Measurements from ENCODE around the gene TMEM95.
"Not testable (repeated sequence)": the region's sequence is repeated elsewhere in the genome, so short reads cannot be mapped to it uniquely, and the experiment has no call there.

Gene TMEM95

GRCh38 chr17:7346761-7347614, 8.0 kb upstream of the TMEM95 start:
- DNase-seq (ENCODE audit: low read depth in 2 of 3, low spot score in 2 of 3) = no peak

- DNase-seq (ENCODE audit: low read depth in 2 of 3, low spot score in 2 of 3) = no peak
These were observed 7.1 kb upstream of the TMEM95 start for GRCh38 chr17:7347630-7348477.

- no peak for DNase-seq (ENCODE audit: low read depth in 2 of 3, low spot score in 2 of 3)
These were observed 6.3 kb upstream of the TMEM95 start for GRCh38 chr17:7348478-7349242.

- DNase-seq (ENCODE audit: low read depth in 2 of 3, low spot score in 2 of 3) = peak; percentile 52 to 83 (median 76)
These were observed 3.1 kb upstream of the TMEM95 start, which contains the start of gene KCTD11 for GRCh38 chr17:7351665-7352502. TSS of gene KCTD11 (plus strand) at chr17:7352162.

GRCh38 chr17:7352503-7352889, 2.5 kb upstream of the TMEM95 start:
- DNase-seq (ENCODE audit: low read depth in 2 of 3, low spot score in 2 of 3) = no peak

- DNase-seq (ENCODE audit: low read depth in 2 of 3, low spot score in 2 of 3) = no peak
These were observed 1.9 kb upstream of the TMEM95 start for GRCh38 chr17:7352910-7353635.

GRCh38 chr17:7354262-7354843, 603 bp upstream of the TMEM95 start:
- DNase-seq (ENCODE audit: low read depth in 2 of 3, low spot score in 2 of 3) = no peak

- DNase-seq (ENCODE audit: low read depth in 2 of 3, low spot score in 2 of 3) = no peak
These were observed 617 bp downstream of the TMEM95 start for GRCh38 chr17:7355573-7355972.

- peak; percentile 67 to 73 (median 70) for DNase-seq (ENCODE audit: low read depth in 2 of 3, low spot score in 2 of 3)
These were observed 1.2 kb downstream of the TMEM95 start for GRCh38 chr17:7356072-7356549.

GRCh38 chr17:7356756-7357155, 1.8 kb downstream of the TMEM95 start:
- DNase-seq (ENCODE audit: low read depth in 2 of 3, low spot score in 2 of 3) = no peak

GRCh38 chr17:7357381-7357780, 2.4 kb downstream of the TMEM95 start:
- DNase-seq (ENCODE audit: low read depth in 2 of 3, low spot score in 2 of 3) = no peak

- DNase-seq (ENCODE audit: low read depth in 2 of 3, low spot score in 2 of 3) = no peak
These were observed 7.0 kb downstream of the TMEM95 start for GRCh38 chr17:7361906-7362305.

- no peak for DNase-seq (ENCODE audit: low read depth in 2 of 3, low spot score in 2 of 3)
These were observed 8.4 kb downstream of the TMEM95 start for GRCh38 chr17:7363311-7363710.

GRCh38 chr17:7365963-7366362, 11.0 kb downstream of the TMEM95 start:
- DNase-seq (ENCODE audit: low read depth in 2 of 3, low spot score in 2 of 3) = not testable (repeated sequence)

GRCh38 chr17:7367083-7367482, 12.1 kb downstream of the TMEM95 start:
- no peak for DNase-seq (ENCODE audit: low read depth in 2 of 3, low spot score in 2 of 3)

- no peak for DNase-seq (ENCODE audit: low read depth in 2 of 3, low spot score in 2 of 3)
These were observed 13.1 kb downstream of the TMEM95 start for GRCh38 chr17:7367918-7368598.

GRCh38 chr17:7368599-7368994, 13.6 kb downstream of the TMEM95 start:
- DNase-seq (ENCODE audit: low read depth in 2 of 3, low spot score in 2 of 3) = not testable (repeated sequence)

GRCh38 chr17:7369825-7370224, 14.9 kb downstream of the TMEM95 start:
- no peak for DNase-seq (ENCODE audit: low read depth in 2 of 3, low spot score in 2 of 3)

GRCh38 chr17:7370853-7371252, 15.9 kb downstream of the TMEM95 start:
- no peak for DNase-seq (ENCODE audit: low read depth in 2 of 3, low spot score in 2 of 3)

Data from activated CD8-positive, alpha-beta memory T cell treated with anti-CD3 and anti-CD28 coated beads for 48 hours (primary cell).